ENCODE measurements around the gene FOSL1. TPM values are rescaled to one million over a fixed set of nuclear protein-coding genes. Genes with fewer than 3 reads are reported as not detected.

FOSL1 gene
- total and polyA plus RNA-seq, 2 of the 13 experiments (the other 11 are each of a cell fraction or from before 2014, with no cell fraction given) = 4.0 to 4.1 TPM

DNA sequence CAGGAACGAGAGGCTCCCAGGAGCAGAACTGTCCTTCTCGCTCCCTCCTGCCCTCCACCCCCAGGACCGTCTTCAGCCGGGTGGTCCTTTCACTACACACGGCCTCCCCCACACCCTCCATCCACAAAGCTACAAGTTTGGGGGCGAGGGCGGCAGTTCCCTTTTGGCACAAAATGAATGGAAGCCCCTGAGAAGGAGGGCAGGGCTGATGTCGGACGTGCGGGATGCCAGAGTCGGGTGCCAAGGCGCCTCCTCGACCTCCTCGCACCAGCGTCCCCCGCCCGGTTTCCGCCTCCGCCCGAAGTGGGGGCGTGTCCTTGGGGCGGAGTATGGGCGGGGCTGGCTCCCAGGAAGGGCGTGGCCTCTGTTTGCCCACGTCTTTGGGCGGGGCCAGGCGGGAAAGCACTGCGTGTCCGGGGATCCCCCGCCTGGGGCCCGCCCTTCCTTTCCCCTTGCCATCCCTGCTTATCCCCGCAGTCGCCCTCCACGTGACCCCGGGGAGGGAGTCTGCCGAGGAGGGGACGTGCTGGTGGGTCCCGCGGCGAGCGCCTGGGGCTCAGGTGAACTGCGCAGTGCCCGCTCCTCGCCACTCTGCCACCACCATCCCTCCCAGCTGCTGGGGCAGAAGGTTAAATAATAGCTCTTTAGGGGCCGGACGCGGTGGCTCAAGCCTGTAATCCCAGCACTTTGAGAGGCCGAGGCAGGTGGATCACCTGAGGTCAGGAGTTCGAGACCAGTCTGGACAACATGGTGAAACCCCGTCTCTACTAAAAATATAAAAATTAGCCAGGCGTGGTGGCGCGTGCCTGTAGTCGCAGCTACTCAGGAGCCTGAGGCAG is 26.7 kb downstream of the FOSL1 start (continued):
- TF ChIP-seq, protein P1, sequence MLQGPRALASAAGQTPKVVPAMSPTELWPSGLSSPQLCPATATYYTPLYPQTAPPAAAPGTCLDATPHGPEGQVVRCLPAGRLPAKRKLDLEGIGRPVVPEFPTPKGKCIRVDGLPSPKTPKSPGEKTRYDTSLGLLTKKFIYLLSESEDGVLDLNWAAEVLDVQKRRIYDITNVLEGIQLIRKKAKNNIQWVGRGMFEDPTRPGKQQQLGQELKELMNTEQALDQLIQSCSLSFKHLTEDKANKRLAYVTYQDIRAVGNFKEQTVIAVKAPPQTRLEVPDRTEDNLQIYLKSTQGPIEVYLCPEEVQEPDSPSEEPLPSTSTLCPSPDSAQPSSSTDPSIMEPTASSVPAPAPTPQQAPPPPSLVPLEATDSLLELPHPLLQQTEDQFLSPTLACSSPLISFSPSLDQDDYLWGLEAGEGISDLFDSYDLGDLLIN (CRISPR knock-in tag; IDR thresholded peaks at IDR 0.05; ENCODE audit: borderline replicate concordance) = no peak
- TF ChIP-seq ZC3H4 (CRISPR knock-in tag; IDR thresholded peaks at IDR 0.05; ENCODE audit: borderline replicate concordance) (no peak), ZNF556 (CRISPR knock-in tag; IDR thresholded peaks at IDR 0.05; ENCODE audit: borderline replicate concordance) (no peak), ZMAT3 (CRISPR knock-in tag; conservative IDR thresholded peaks at IDR 0.05) (no peak; the same call in 1 of the 2 replicates), MAZ (IDR thresholded peaks at IDR 0.05; ENCODE audit: borderline replicate concordance, low read depth, low read length) (peak; percentile 93), MAZ (CRISPR knock-in tag; IDR thresholded peaks at IDR 0.05; ENCODE audit: low read depth) (peak; percentile 77), KAT2B (IDR thresholded peaks at IDR 0.05; ENCODE audit: borderline replicate concordance, low read depth, low read length) (no peak), HNRNPLL (IDR thresholded peaks at IDR 0.05; ENCODE audit: low read depth, low read length, poor library complexity, severe bottlenecking) (peak; percentile 60), ZNF501 (CRISPR knock-in tag; IDR thresholded peaks at IDR 0.05) (peak; percentile 69), ZNF547 (CRISPR knock-in tag; IDR thresholded peaks at IDR 0.05) (no peak), ETV5 (CRISPR knock-in tag; IDR thresholded peaks at IDR 0.05; ENCODE audit: borderline replicate concordance) (peak; percentile 59; the same call in 1 of the 2 replicates), POLR2AphosphoS5 (IDR thresholded peaks at IDR 0.05; ENCODE audit: low read depth, low read length) (peak; percentile 54; the same call in 1 of the 2 replicates), MED8 (CRISPR knock-in tag; IDR thresholded peaks at IDR 0.05; ENCODE audit: insufficient replicate concordance) (no peak), ZNF674 (CRISPR knock-in tag; IDR thresholded peaks at IDR 0.05; ENCODE audit: low read depth) (no peak), ZNF552 (CRISPR knock-in tag; IDR thresholded peaks at IDR 0.05; ENCODE audit: borderline replicate concordance) (no peak), ISX (CRISPR knock-in tag; conservative IDR thresholded peaks at IDR 0.05) (no peak), ZNF350 (CRISPR knock-in tag; IDR thresholded peaks at IDR 0.05; ENCODE audit: borderline replicate concordance, low read depth) (peak; percentile 83), ARID2 (CRISPR knock-in tag; IDR thresholded peaks at IDR 0.05; ENCODE audit: borderline replicate concordance) (no peak), ZNF207 (IDR thresholded peaks at IDR 0.05; ENCODE audit: borderline replicate concordance) (no peak), MYC (CRISPR knock-in tag; IDR thresholded peaks at IDR 0.05; ENCODE audit: borderline replicate concordance) (peak; percentile 79; the same call in 1 of the 2 replicates), FOXP1 (IDR thresholded peaks at IDR 0.05) (no peak), FOXP1 (CRISPR knock-in tag; IDR thresholded peaks at IDR 0.05) (no peak), ZBTB14 (CRISPR knock-in tag; IDR thresholded peaks at IDR 0.05) (no peak)
- TF ChIP-seq, protein P2, sequence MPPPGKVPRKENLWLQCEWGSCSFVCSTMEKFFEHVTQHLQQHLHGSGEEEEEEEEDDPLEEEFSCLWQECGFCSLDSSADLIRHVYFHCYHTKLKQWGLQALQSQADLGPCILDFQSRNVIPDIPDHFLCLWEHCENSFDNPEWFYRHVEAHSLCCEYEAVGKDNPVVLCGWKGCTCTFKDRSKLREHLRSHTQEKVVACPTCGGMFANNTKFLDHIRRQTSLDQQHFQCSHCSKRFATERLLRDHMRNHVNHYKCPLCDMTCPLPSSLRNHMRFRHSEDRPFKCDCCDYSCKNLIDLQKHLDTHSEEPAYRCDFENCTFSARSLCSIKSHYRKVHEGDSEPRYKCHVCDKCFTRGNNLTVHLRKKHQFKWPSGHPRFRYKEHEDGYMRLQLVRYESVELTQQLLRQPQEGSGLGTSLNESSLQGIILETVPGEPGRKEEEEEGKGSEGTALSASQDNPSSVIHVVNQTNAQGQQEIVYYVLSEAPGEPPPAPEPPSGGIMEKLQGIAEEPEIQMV (CRISPR knock-in tag; IDR thresholded peaks at IDR 0.05; ENCODE audit: low read depth) = no peak
